Esophagus (tissue), 2 donors: ENCODE measurements around the gene GRIA4. TPM values are rescaled to one million over a fixed set of nuclear protein-coding genes. Genes with fewer than 3 reads are reported as not detected.
"Not testable (repeated sequence)": the region's sequence is repeated elsewhere in the genome, so short reads cannot be mapped to it uniquely, and the experiment has no call there.

Experiments used
- H3K27ac ChIP-seq, 2 donors: one replicate each; pipeline ENCODE4 v1.5.1; 2013; ENCODE audit warnings: low read depth in 2 of 2, mild to moderate bottlenecking in 2 of 2, inconsistent platforms in 1 of 2, low read length in 1 of 2, moderate library complexity in 1 of 2
- H3K27me3 ChIP-seq, 2 donors: one replicate each; pipeline ENCODE4 v1.6.1; 2013; ENCODE audit warnings: low read length in 2 of 2, control low read depth in 1 of 2, mild to moderate bottlenecking in 1 of 2; ENCODE audit not compliant: insufficient read depth in 2 of 2, control insufficient read depth in 1 of 2
- H3K36me3 ChIP-seq, 2 donors: one replicate each; pipeline ENCODE4 v1.6.1; 2013; ENCODE audit warnings: low read length in 1 of 2; ENCODE audit not compliant: control insufficient read depth in 2 of 2, insufficient read depth in 2 of 2
- H3K4me1 ChIP-seq, 2 donors: one replicate each; pipeline ENCODE4 v1.6.1; 2013; ENCODE audit warnings: low read length in 1 of 2; ENCODE audit not compliant: control insufficient read depth in 2 of 2, insufficient read depth in 2 of 2
- H3K4me3 ChIP-seq, 2 donors: one replicate each; pipeline ENCODE4 v1.5.1; 2013; ENCODE audit warnings: low read length in 2 of 2, mild to moderate bottlenecking in 2 of 2, low read depth in 1 of 2, moderate library complexity in 1 of 2
- H3K9me3 ChIP-seq, 2 donors: one replicate each; pipeline ENCODE4 v1.6.1; 2013; ENCODE audit warnings: mild to moderate bottlenecking in 2 of 2, low read depth in 1 of 2, low read length in 1 of 2, moderate library complexity in 1 of 2; ENCODE audit not compliant: control insufficient read depth in 2 of 2, insufficient read depth in 1 of 2
- WGBS, 2 donors: extraction: QIAGEN DNeasy Blood & Tissue Kit; methylation state at CpG; one replicate each; pipeline ENCODE4 v1.1.7; 2013; 5-methylcytosine and 5-hydroxymethylcytosine counted together
- polyA plus RNA-seq, 2 donors: library from polyadenylated mRNA; stranded (reverse); fragments of 200-250 nt; gene quantifications; one replicate each; pipeline ENCODE4 v1.2.3, GENCODE V29; 2013
- donor health status: healthy with polysubstance abuse.
- donor health status: Bipolar disorder and iron deficiency.

The GRIA4 gene
- polyA plus RNA-seq, 2 donors = not detected

GRCh38 chr11:105979997-105980703 is 370.3 kb downstream of the GRIA4 start:
- Histone ChIP-seq H3K36me3 (no peaks in the 10 kb centered on the region), H3K9me3 (peaks cover 0 to 2% of the 10 kb centered on the region in 2 donors), H3K27me3 (no peaks in the 10 kb centered on the region), H3K4me3 (no peak overlapping the region), H3K4me1 (no peaks in the 10 kb centered on the region), H3K27ac (no peak overlapping the region)
- 88 to 94% methylated on average over 10 of the region's 10 CpGs for WGBS, 2 donors

- H3K4me1 ChIP-seq = no peaks in the 10 kb centered on the region
- no peak overlapping the region for H3K27ac ChIP-seq
- no peaks in the 10 kb centered on the region for H3K27me3 ChIP-seq
- H3K4me3 ChIP-seq = no peak overlapping the region
- WGBS, 2 donors = 77 to 84% methylated on average over 2 of the region's 2 CpGs
- H3K9me3 ChIP-seq = peaks cover 0 to 2% of the 10 kb centered on the region in 2 donors
- H3K36me3 ChIP-seq = no peaks in the 10 kb centered on the region
Measured at GRCh38 chr11:105986554-105986953, 376.7 kb downstream of the GRIA4 start.

DNA sequence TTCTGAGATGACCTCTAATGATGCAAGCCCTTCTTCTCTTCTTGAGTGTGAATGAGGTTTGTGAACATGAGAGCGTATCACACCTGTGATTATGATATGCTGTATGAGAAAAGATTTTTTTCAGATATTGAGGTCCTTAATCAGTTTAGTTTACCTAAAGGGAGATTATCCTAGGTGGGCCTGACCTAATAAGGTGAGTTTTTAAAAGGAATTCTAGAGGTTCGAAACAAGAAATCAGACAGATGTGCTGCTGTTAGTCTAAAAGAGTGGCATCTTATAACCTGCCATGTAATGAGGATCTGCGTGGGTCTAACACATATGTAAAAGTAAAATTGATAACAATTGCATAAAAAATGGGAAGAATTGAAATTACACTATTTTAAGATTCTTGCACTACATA is 378.3 kb downstream of the GRIA4 start:
- Histone ChIP-seq H3K4me3 (no peak overlapping the region), H3K27ac (no peak overlapping the region), H3K27me3 (no peaks in the 10 kb centered on the region), H3K9me3 (no peaks in the 10 kb centered on the region), H3K4me1 (no peaks in the 10 kb centered on the region), H3K36me3 (no peaks in the 10 kb centered on the region)
- WGBS, 2 donors = 94 to 96% methylated on average over 3 of the region's 3 CpGs

DNA sequence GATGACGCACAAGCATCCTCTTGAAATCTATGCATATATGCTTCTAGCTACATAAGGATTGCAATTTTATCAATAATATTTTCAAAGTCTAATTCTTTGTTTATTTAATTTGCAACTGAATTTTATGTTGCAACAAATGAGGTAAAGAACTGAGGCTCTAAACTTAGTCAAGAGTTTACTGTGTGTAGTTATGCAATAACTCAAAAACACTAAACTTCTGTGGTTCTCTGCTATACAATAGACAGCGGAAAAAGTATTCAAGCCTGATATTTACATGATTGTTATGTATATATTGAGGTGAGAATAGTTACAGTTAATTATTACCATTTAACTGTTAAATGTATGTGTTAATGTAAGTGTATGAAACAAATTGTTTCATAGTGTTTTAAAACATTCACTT is 379.3 kb downstream of the GRIA4 start:
- no peaks in the 10 kb centered on the region for H3K36me3 ChIP-seq
- no peaks in the 10 kb centered on the region for H3K27me3 ChIP-seq
- no peak overlapping the region for H3K27ac ChIP-seq
- H3K9me3 ChIP-seq = no peaks in the 10 kb centered on the region
- no peak overlapping the region for H3K4me3 ChIP-seq
- WGBS, 2 donors = 91 to 92% methylated on average over 2 of the region's 2 CpGs
- no peaks in the 10 kb centered on the region for H3K4me1 ChIP-seq

GRCh38 chr11:105991888-105992287 is 382.0 kb downstream of the GRIA4 start:
- Histone ChIP-seq H3K4me3 (no peak overlapping the region), H3K9me3 (no peaks in the 10 kb centered on the region), H3K27me3 (no peaks in the 10 kb centered on the region), H3K27ac (no peak overlapping the region), H3K36me3 (peaks cover 0 to 4% of the 10 kb centered on the region in 2 donors), H3K4me1 (no peaks in the 10 kb centered on the region)
- WGBS, 2 donors = 96% methylated on average over 4 of the region's 4 CpGs

GRCh38 chr11:106001304-106002012 is 391.6 kb downstream of the GRIA4 start:
- H3K4me1 ChIP-seq = no peaks in the 10 kb centered on the region
- no peak overlapping the region for H3K27ac ChIP-seq
- H3K9me3 ChIP-seq = no peaks in the 10 kb centered on the region
- H3K27me3 ChIP-seq = no peaks in the 10 kb centered on the region
- WGBS, 2 donors = 90 to 92% methylated on average over 4 of the region's 4 CpGs
- H3K36me3 ChIP-seq = peaks cover 0 to 4% of the 10 kb centered on the region in 2 donors
- no peak overlapping the region for H3K4me3 ChIP-seq

GRCh38 chr11:106003094-106003493 is 393.2 kb downstream of the GRIA4 start:
- not testable (repeated sequence) for H3K36me3 ChIP-seq, H3K4me1 ChIP-seq, H3K9me3 ChIP-seq, H3K4me3 ChIP-seq, H3K27me3 ChIP-seq, H3K27ac ChIP-seq
- 92% methylated on average over 4 of the region's 4 CpGs for WGBS, 2 donors

- Histone ChIP-seq H3K27ac (no peak overlapping the region), H3K4me3 (no peak overlapping the region), H3K9me3 (no peaks in the 10 kb centered on the region), H3K27me3 (no peaks in the 10 kb centered on the region), H3K4me1 (no peaks in the 10 kb centered on the region), H3K36me3 (peaks cover 5% of the 10 kb centered on the region in 2 donors)
- 83% methylated on average over 2 of the region's 2 CpGs for WGBS, 2 donors
Measured at GRCh38 chr11:106011481-106011880, 401.6 kb downstream of the GRIA4 start.

DNA sequence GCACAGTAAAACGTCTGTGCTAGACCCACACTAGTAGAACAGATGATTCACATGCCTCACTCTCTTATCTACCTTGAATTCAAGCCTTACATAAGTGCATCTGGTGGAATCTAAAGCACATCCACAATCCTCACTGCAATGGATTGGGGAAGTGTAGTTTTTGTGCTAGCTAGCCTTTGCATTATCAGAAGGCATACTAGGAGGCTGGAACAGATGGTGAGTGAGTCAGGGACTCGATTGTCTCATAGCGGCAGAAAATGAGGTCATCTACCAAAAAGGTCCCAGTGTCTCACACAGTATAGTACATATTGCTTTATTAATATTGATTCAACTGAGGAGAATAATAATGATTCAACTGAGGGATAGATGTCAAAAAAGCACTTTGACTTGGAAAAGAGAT is 402.9 kb downstream of the GRIA4 start:
- no peak overlapping the region for H3K27ac ChIP-seq
- WGBS, 2 donors = 74 to 78% methylated on average over 3 of the region's 3 CpGs

DNA sequence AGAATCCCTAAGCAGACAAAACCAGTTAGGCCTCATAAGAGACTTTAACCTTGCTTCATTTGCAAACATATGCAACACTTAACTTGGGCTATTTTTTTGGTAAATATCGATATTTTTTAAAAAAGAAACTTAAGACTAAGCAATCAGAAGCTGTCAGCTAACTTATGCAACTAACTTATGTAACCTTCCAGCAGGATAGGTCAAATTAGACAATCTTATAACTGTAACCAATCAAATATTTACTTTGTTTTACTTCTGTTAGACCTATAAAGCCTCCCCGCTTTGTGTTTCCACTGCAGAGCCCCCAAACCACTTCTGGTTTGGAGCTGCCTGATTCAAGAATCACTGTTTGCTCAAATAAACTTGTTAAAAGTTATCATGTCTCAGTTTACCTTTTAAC is 404.2 kb downstream of the GRIA4 start:
- Histone ChIP-seq H3K4me3 (no peak overlapping the region), H3K4me1 (no peaks in the 10 kb centered on the region), H3K36me3 (peaks cover 5% of the 10 kb centered on the region in 2 donors), H3K27me3 (no peaks in the 10 kb centered on the region), H3K9me3 (no peaks in the 10 kb centered on the region), H3K27ac (no peak overlapping the region)
- WGBS, 2 donors = 73 to 88% methylated on average over 2 of the region's 2 CpGs

More for the DNA sequence above, 402.9 kb downstream of the GRIA4 start:
- H3K9me3 ChIP-seq = no peaks in the 10 kb centered on the region
- H3K27me3 ChIP-seq = no peaks in the 10 kb centered on the region
- H3K4me1 ChIP-seq = no peaks in the 10 kb centered on the region
- peaks cover 5% of the 10 kb centered on the region in 2 donors for H3K36me3 ChIP-seq
- H3K4me3 ChIP-seq = no peak overlapping the region
